ENCODE measurements around the gene RPS6KB1.
"Not testable (repeated sequence)": the region's sequence is repeated elsewhere in the genome, so short reads cannot be mapped to it uniquely, and the experiment has no call there.

RPS6KB1 gene

DNA sequence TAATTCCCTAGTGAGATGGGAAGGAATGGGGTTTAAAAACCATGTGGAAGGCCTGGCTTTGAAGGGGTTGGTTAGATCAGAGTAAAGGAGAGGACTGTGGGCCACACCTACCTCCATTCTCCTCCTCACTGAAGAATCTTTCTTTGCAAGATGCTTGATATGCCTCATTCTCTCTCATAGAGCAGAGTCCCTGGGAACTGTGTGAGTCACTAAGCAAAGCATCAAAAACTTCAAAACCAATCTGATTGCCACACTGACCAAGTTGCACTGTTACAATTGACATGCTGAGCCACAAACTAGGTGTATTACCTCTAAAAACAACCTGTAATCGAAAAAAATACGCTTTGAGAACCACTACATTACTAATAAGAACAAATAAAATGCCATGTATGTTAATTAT, 2.2 kb upstream of the RPS6KB1 start:
- H3K27ac Mint-ChIP-seq, result peak overlapping the region; percentile 36
- peaks cover 16% of the 10 kb centered on the region for H3K36me3 Mint-ChIP-seq (ENCODE audit: low read depth)
- H3K4me1 Mint-ChIP-seq (ENCODE audit: low read depth), result peaks cover 37% of the 10 kb centered on the region
- no peaks in the 10 kb centered on the region for H3K9me3 Mint-ChIP-seq
- no peaks in the 10 kb centered on the region for H3K27me3 Mint-ChIP-seq (ENCODE audit: low read depth)
- peak overlapping the region; percentile 25 for H3K4me3 Mint-ChIP-seq

DNA sequence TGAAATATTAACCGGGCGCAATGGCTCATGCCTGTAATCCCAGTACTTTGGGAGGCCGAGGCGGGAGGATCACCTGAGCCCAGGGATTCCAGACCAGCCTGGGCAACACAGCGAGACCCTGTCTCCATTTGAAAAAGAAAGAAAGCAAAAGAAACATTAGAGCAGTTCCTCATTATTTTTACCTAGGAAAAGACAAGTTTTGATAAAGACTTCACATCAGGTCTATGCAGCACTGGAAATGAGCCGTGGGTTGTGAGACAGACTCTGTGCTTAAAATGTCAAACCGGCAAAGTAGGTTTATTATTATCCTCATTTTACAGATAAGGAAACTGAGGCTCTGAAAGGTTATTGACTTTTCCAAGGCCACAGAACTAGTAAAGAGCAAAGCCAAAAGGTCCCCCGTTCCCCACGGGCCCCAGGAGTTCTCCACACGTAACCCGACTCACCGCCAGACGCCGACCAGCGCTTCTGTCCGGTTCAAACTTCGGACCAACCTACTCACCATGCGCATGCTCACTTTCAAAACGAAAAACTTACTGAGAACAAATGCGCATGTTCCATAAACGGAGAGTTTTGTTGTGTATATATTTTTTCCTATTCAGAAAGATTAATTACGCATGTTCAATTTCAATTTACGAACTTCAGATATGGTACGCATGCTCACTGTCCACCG, 534 bp upstream of the RPS6KB1 start:
- H3K4me1 Mint-ChIP-seq (ENCODE audit: low read depth), result peaks cover 38% of the 10 kb centered on the region
- peaks cover 19% of the 10 kb centered on the region for H3K36me3 Mint-ChIP-seq (ENCODE audit: low read depth)
- H3K4me3 Mint-ChIP-seq, result peak overlapping the region; percentile 100
- no peaks in the 10 kb centered on the region for H3K27me3 Mint-ChIP-seq (ENCODE audit: low read depth)
- no peaks in the 10 kb centered on the region for H3K9me3 Mint-ChIP-seq
- H3K27ac Mint-ChIP-seq, result peak overlapping the region; percentile 100

DNA sequence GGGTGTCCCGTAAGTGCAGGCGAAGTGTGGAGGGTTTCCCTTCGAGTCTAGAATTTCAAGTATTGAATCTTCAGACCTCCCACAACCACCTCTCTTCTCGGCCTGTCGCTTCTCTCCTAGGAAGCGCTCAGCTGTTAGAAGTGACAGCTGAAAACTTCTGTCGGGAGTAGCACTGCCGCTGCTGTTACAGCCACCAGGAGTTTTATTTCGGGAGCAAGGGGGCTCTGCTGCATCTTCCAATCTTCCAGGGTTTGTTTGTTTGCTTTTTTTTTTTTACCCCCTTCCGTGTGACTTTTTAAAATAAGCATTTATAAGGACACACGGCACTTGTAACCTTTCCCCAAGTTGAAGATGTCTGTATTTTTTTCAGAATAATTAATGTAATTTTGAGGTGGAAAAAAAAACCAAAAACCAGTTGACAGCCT, 767 bp downstream of the RPS6KB1 start:
- Mint-ChIP-seq H3K27me3 (ENCODE audit: low read depth) (no peaks in the 10 kb centered on the region), H3K36me3 (ENCODE audit: low read depth) (peaks cover 14% of the 10 kb centered on the region), H3K27ac (peak overlapping the region; percentile 100), H3K4me3 (peak overlapping the region; percentile 100), H3K9me3 (no peaks in the 10 kb centered on the region), H3K4me1 (ENCODE audit: low read depth) (peaks cover 39% of the 10 kb centered on the region)

DNA sequence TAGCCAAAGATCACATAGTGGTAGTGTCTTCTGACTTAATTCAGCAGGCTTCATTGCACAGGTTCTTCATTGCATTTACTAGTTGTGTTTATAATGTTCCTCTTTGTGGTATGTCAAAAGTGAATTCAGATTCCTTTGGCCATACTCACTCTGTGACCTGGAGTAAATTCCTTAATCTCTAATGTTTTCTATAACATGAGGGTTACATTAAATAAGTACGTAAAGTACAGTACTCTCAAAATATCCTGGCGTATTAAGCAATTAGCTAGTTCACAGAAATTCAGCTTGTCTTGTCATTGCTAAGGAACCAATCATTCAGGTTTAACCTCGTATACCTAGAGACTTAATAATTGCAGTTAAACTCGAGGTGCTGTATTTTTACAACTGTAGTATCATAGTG, 4.2 kb downstream of the RPS6KB1 start:
- Mint-ChIP-seq H3K4me3 (no peak overlapping the region), H3K27ac (no peak overlapping the region), H3K27me3 (ENCODE audit: low read depth) (no peaks in the 10 kb centered on the region), H3K9me3 (no peaks in the 10 kb centered on the region), H3K4me1 (ENCODE audit: low read depth) (peaks cover 29% of the 10 kb centered on the region), H3K36me3 (ENCODE audit: low read depth) (peaks cover 12% of the 10 kb centered on the region)

DNA sequence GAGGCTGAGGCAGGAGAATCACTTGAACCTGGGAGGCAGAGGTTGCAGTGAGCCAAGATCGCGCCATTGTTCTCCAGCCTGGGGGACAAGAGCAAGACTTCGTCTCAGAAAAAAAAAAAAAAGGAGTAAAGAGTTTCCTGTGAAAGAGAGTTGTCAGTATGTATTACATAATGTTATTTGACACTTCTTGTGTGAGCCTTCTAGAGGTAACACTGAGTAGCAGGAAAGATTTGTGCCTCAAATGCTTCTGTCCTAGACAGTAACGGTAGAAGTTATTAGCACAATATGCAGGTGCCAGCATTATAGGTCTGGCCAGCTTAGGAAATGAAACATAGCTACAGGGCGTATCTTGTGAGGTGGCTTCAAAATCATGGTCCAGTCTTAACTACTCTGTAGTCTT, 6.2 kb downstream of the RPS6KB1 start:
- Mint-ChIP-seq H3K27me3 (ENCODE audit: low read depth) (no peaks in the 10 kb centered on the region), H3K27ac (no peak overlapping the region), H3K4me3 (no peak overlapping the region), H3K4me1 (ENCODE audit: low read depth) (peaks cover 25% of the 10 kb centered on the region), H3K36me3 (ENCODE audit: low read depth) (peaks cover 6% of the 10 kb centered on the region), H3K9me3 (no peaks in the 10 kb centered on the region)

DNA sequence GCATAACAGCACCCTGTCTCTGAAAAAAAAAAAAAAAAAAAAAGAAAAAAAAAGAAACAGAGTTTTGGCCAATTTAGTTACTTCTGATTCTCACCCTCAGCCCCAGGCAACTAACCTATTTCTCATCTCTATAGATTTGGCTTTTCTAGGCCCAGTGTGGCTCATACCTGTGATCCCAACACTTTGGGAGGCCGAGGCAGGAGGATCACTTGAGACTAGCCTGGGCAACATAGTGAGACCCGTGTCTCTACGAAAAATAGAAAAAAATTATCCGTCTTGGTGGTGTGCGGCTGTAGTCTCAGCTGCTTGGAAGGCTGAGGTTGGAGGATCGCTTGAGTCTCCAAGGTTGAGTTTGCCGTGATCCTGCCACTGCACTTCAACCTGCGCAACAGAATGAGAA, 8.7 kb downstream of the RPS6KB1 start:
- Mint-ChIP-seq H3K27ac (no peak overlapping the region), H3K27me3 (ENCODE audit: low read depth) (no peaks in the 10 kb centered on the region), H3K4me3 (no peak overlapping the region), H3K36me3 (ENCODE audit: low read depth) (peaks cover 4% of the 10 kb centered on the region), H3K9me3 (no peaks in the 10 kb centered on the region), H3K4me1 (ENCODE audit: low read depth) (peaks cover 15% of the 10 kb centered on the region)

DNA sequence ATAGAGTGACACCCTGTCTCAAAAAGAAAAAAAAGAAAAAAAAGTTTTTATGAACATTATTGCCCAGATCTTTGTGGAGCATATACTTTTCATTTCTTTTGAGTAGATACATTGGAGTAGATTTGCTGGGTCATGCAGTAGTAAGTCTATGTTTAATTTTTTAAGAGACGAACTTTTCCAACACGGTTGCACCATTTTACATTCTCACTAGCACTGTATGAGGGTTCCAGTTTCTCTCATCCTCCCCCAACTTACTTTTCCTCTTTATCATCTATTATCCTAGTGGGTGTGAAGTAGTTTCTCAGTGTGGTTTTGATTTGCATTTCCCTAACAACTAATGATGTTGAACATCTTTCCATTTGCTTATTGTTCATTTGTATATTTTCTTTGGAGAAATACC, 10.5 kb downstream of the RPS6KB1 start:
- Mint-ChIP-seq H3K4me1 (ENCODE audit: low read depth) (peaks cover 6% of the 10 kb centered on the region), H3K27ac (no peak overlapping the region), H3K36me3 (ENCODE audit: low read depth) (peaks cover 3% of the 10 kb centered on the region), H3K27me3 (ENCODE audit: low read depth) (no peaks in the 10 kb centered on the region), H3K9me3 (no peaks in the 10 kb centered on the region), H3K4me3 (no peak overlapping the region)

DNA sequence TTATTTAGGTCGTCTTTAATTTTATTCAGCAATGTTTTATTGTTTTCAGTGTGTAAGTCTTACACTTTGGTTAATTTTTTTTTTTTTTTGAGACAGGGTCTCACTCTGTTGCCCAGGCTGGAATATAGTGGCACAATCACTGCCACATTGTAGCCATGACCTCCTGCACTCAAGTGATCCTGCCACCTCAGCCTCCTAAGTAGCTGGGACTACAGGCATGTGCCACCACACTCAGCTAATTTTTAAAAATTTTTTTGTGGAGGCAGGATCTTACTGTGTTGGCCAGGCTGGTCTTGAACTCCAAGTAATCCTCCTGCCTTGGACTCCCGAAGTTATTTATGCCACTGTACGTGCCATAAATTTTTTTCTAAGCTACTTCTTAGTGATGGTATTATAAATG, 14.5 kb downstream of the RPS6KB1 start:
- H3K36me3 Mint-ChIP-seq (ENCODE audit: low read depth), result peaks cover 8% of the 10 kb centered on the region
- H3K9me3 Mint-ChIP-seq, result no peaks in the 10 kb centered on the region
- no peaks in the 10 kb centered on the region for H3K27me3 Mint-ChIP-seq (ENCODE audit: low read depth)
- H3K4me1 Mint-ChIP-seq (ENCODE audit: low read depth), result peaks cover 7% of the 10 kb centered on the region
- H3K4me3 Mint-ChIP-seq, result no peak overlapping the region
- H3K27ac Mint-ChIP-seq, result no peak overlapping the region

DNA sequence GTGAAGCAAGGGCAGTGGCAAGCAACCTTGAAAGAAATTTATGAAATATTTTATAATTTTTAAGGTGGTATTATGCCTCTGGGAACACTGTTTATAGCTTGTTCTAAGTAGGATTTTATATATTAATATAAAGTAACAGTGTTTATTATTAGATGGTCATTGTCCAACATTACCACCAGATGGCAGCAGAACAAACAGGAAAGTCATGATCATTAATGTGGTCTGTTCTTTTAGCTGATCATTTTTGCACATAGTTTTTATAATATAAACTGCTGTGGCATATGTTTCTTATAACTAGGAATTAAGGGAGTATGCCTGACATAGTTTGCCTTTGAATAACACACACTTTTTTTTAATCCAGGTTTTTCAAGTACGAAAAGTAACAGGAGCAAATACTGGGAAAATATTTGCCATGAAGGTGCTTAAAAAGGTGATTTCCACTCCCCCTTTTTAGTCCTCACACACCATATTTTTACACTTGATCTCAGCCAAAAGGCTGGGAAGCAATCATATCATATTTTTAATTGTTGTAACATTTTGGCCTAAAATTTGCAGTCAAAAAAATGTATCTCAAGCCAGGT, 21.4 kb downstream of the RPS6KB1 start:
- H3K36me3 Mint-ChIP-seq (ENCODE audit: low read depth), result peaks cover 31% of the 10 kb centered on the region
- no peak overlapping the region for H3K27ac Mint-ChIP-seq
- no peaks in the 10 kb centered on the region for H3K9me3 Mint-ChIP-seq
- no peaks in the 10 kb centered on the region for H3K27me3 Mint-ChIP-seq (ENCODE audit: low read depth)
- H3K4me3 Mint-ChIP-seq, result no peak overlapping the region
- H3K4me1 Mint-ChIP-seq (ENCODE audit: low read depth), result peaks cover 4% of the 10 kb centered on the region

DNA sequence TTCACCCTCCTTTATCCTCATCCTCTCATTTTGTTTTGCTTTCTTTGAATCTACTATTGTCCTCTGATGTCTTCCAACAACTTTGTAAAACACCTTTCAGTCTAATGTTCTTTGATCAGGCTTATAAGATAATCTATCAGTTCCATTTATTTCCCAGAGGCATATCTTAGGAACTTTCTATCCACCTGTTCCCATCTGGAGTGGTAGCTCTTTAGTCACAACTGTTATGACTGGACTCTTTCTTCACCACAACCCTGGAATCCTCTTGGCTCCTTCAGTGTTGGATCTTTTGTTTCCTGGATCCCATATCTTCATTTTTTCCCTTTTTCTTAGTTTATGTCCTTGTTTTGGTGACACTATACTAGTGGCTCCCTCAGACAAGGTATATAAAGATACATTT, 23.5 kb downstream of the RPS6KB1 start:
- H3K4me1 Mint-ChIP-seq (ENCODE audit: low read depth), result peaks cover 4% of the 10 kb centered on the region
- H3K27ac Mint-ChIP-seq, result no peak overlapping the region
- H3K27me3 Mint-ChIP-seq (ENCODE audit: low read depth), result no peaks in the 10 kb centered on the region
- no peaks in the 10 kb centered on the region for H3K9me3 Mint-ChIP-seq
- no peak overlapping the region for H3K4me3 Mint-ChIP-seq
- peaks cover 34% of the 10 kb centered on the region for H3K36me3 Mint-ChIP-seq (ENCODE audit: low read depth)

DNA sequence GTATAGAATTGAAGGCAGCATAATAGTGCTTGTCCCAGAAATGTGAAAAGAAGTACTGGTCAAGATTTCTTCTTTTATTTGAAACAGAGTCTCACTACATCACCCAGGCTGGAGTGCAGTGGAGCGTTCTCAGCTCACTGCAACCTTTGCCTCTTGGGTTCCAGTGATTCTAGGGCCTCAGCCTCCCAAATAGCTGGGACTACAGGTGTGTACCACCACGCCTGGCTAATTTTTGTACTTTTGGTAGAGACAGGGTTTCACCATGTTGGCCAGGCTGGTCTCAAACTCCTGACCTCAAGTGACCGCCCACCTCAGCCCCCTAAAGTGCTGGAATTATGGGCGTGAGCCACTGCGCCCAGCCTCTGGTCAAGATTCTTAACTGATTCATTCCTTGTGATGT, 27.7 kb downstream of the RPS6KB1 start:
- not testable (repeated sequence) for H3K4me1 Mint-ChIP-seq (ENCODE audit: low read depth); H3K27ac Mint-ChIP-seq
- peaks cover 31% of the 10 kb centered on the region for H3K36me3 Mint-ChIP-seq (ENCODE audit: low read depth)

DNA sequence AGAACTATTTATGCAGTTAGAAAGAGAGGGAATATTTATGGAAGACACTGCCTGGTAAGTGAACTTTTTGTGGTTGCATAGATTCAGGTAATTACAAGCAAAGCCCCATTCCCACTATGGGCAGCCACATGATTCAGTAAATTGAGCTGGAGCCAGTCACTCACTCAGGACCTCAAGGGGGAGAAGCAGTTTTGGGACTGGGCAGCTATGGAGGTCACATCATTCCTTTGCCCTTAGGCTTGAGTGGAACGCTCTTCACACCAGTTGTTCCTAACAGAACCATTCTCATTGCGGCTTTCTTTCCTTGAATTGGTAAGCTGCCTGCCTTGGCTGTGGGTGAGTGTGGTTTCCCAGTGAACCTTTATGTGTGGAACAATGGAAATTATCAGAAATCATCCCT, 37.2 kb downstream of the RPS6KB1 start:
- H3K4me1 Mint-ChIP-seq (ENCODE audit: low read depth); H3K27ac Mint-ChIP-seq; H3K4me3 Mint-ChIP-seq; H3K27me3 Mint-ChIP-seq (ENCODE audit: low read depth); H3K9me3 Mint-ChIP-seq: not testable (repeated sequence)
- H3K36me3 Mint-ChIP-seq (ENCODE audit: low read depth), result peaks cover 45% of the 10 kb centered on the region

More for the DNA sequence above, 27.7 kb downstream of the RPS6KB1 start:
- H3K27me3 Mint-ChIP-seq (ENCODE audit: low read depth); H3K4me3 Mint-ChIP-seq; H3K9me3 Mint-ChIP-seq: not testable (repeated sequence)

DNA sequence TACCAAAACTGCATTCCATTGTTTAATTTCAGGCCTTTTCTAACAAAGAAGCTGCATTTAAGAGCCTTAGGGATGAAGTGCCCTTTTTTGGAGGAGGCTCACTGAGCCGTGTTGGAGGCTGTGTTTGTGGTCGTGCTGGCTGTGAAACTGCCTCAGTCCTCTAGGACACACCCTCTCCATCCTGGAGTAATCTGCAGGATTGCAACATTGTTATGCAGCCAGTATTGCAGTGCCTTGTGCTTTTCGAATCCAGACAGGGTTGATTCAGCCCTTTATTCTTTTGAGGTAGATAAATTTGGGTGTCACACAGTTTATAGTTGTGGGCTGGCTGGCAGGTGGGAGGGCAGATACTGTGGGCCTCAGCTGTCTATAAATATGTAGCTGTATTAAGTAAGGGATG, 37.8 kb downstream of the RPS6KB1 start:
- H3K36me3 Mint-ChIP-seq (ENCODE audit: low read depth), result peaks cover 43% of the 10 kb centered on the region
- not testable (repeated sequence) for H3K9me3 Mint-ChIP-seq; H3K4me3 Mint-ChIP-seq; H3K27ac Mint-ChIP-seq; H3K4me1 Mint-ChIP-seq (ENCODE audit: low read depth); H3K27me3 Mint-ChIP-seq (ENCODE audit: low read depth)

DNA sequence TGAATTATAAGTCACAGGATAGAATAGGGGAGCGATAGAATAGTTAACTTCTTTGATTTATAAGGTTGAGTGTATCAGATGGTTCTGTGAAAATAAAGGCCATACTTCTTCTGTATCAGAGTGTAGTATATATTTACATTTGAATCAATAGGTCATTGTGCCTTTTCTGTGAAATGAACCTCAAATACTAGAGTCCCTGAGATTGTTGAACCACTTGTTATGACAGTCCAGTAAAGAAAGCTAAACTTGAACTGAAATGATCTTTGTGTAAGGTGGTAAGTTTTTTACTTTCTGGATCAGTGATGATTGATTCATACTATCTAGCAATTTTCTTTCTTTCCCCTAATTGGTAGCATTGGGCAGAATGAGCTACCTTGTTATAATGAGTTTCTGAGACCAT, 40.4 kb downstream of the RPS6KB1 start:
- H3K27ac Mint-ChIP-seq; H3K27me3 Mint-ChIP-seq (ENCODE audit: low read depth); H3K4me1 Mint-ChIP-seq (ENCODE audit: low read depth); H3K4me3 Mint-ChIP-seq; H3K9me3 Mint-ChIP-seq: not testable (repeated sequence)
- peaks cover 58% of the 10 kb centered on the region for H3K36me3 Mint-ChIP-seq (ENCODE audit: low read depth)

DNA sequence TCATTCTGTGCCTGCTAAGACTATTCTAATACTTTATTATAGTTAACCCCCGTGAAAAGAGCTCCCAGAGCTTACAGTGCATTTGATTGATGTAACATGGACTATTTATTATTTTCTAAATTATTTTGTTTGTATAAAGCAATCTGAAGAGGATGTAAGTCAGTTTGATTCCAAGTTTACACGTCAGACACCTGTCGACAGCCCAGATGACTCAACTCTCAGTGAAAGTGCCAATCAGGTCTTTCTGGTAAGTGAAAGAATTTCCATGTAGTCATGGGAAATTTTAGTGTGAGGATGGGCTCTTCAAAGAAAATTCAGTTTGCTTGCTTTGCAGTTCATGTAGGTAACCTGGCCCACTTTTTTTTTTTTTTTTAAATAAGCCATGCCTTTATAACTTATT, 47.8 kb downstream of the RPS6KB1 start:
- not testable (repeated sequence) for H3K9me3 Mint-ChIP-seq; H3K27me3 Mint-ChIP-seq (ENCODE audit: low read depth); H3K4me3 Mint-ChIP-seq; H3K4me1 Mint-ChIP-seq (ENCODE audit: low read depth)
- Mint-ChIP-seq H3K36me3 (ENCODE audit: low read depth) (peaks cover 48% of the 10 kb centered on the region), H3K27ac (peak overlapping the region; percentile 45)

DNA sequence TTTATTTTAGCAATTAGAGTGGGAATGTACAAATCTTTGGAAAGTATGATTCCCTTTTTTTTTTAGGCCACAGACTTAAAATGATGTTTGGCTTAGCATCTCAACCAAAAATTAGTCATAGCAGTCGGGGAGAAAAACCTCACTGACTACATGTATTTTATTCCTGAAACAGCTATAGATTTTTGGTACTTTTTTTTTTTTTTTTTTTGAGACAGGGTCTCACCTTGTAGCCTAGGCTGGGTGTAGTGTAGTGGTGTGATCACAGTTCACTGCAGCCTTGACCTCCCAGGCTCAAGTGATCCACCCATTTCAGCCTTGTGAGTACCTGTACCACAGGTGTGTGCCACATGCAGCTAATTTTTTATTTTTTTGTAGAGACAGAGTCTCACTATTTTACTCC, 48.2 kb downstream of the RPS6KB1 start:
- Mint-ChIP-seq H3K36me3 (ENCODE audit: low read depth) (peaks cover 50% of the 10 kb centered on the region), H3K9me3 (no peaks in the 10 kb centered on the region), H3K27ac (peak overlapping the region; percentile 45), H3K4me3 (no peak overlapping the region), H3K27me3 (ENCODE audit: low read depth) (no peaks in the 10 kb centered on the region), H3K4me1 (ENCODE audit: low read depth) (peaks cover 8% of the 10 kb centered on the region)
